ENCODE results near the gene UQCC3. TPM values are rescaled to one million over a fixed set of nuclear protein-coding genes. Genes with fewer than 3 reads are reported as not detected.

The UQCC3 gene
- total RNA-seq, 2 donors from 2014 or later: 5.6 to 7.1 TPM

Other genes with a start within 250 kb of the UQCC3 start
- 100 to 1,000 TPM in 1 of 2 donors, 10 to 100 TPM in 1; 80.3 to 131 TPM for gene AHNAK, start 124.9 kb upstream of the UQCC3 start, total RNA-seq
- 1,000 to 10,000 TPM; 2,565 to 2,667 TPM for gene EEF1G, start 97.8 kb upstream of the UQCC3 start, total RNA-seq
- gene TUT1, start 80.2 kb upstream of the UQCC3 start, total RNA-seq: 10 to 100 TPM; 32.8 to 36.8 TPM
- 100 to 1,000 TPM; 173 to 241 TPM for gene MTA2, start 69.8 kb upstream of the UQCC3 start, total RNA-seq
- 100 to 1,000 TPM; 132 to 148 TPM for gene EML3, start 58.9 kb upstream of the UQCC3 start, total RNA-seq
- 1 to 10 TPM; 5.1 to 6.7 TPM for gene ROM1, start 58.4 kb upstream of the UQCC3 start, total RNA-seq
- 10 to 100 TPM; 72.2 to 79.9 TPM for gene B3GAT3, start 49.7 kb upstream of the UQCC3 start, total RNA-seq
- gene GANAB, start 25.1 kb upstream of the UQCC3 start, total RNA-seq: 100 to 1,000 TPM; 310 to 312 TPM
- gene INTS5, start 18.4 kb upstream of the UQCC3 start, total RNA-seq: 10 to 100 TPM; 25.0 to 26.1 TPM
- gene C11orf98, start 6.5 kb upstream of the UQCC3 start, total RNA-seq: 10 to 100 TPM; 59.2 to 62.1 TPM
- gene CSKMT, start 6.4 kb upstream of the UQCC3 start, total RNA-seq: 10 to 100 TPM; 35.2 to 46.0 TPM
- 10 to 100 TPM in 1 of 2 donors, 1 to 10 TPM in 1; 9.9 to 13.0 TPM for gene LBHD1, start 594 bp downstream of the UQCC3 start, total RNA-seq
- gene UBXN1, start 7.4 kb downstream of the UQCC3 start, total RNA-seq: 100 to 1,000 TPM; 154 to 163 TPM
- gene LRRN4CL, start 17.9 kb downstream of the UQCC3 start, total RNA-seq: under 1 TPM; 0.12 to 0.38 TPM
- gene BSCL2, start 35.8 kb downstream of the UQCC3 start, total RNA-seq: 10 to 100 TPM; 38.4 to 40.7 TPM
- gene GNG3, start 36.0 kb downstream of the UQCC3 start, total RNA-seq: not detected
- gene HNRNPUL2, start 55.8 kb downstream of the UQCC3 start, total RNA-seq: 10 to 100 TPM; 56.7 to 66.8 TPM
- gene TTC9C, start 56.8 kb downstream of the UQCC3 start, total RNA-seq: 10 to 100 TPM; 67.3 to 68.9 TPM
- gene ZBTB3, start 82.5 kb downstream of the UQCC3 start, total RNA-seq: 10 to 100 TPM; 12.2 to 12.4 TPM
- gene POLR2G, start 89.9 kb downstream of the UQCC3 start, total RNA-seq: 100 to 1,000 TPM; 105 to 107 TPM
- gene TAF6L, start 99.7 kb downstream of the UQCC3 start, total RNA-seq: 10 to 100 TPM; 13.6 to 15.5 TPM
- 10 to 100 TPM; 18.8 to 23.1 TPM for gene TMEM179B, start 115.7 kb downstream of the UQCC3 start, total RNA-seq
- 10 to 100 TPM in 1 of 2 donors, 1 to 10 TPM in 1; 8.4 to 10.8 TPM for gene TMEM223, start 120.3 kb downstream of the UQCC3 start, total RNA-seq
- 100 to 1,000 TPM; 117 to 131 TPM for gene NXF1, start 133.8 kb downstream of the UQCC3 start, total RNA-seq
- gene STX5, start 160.4 kb downstream of the UQCC3 start, total RNA-seq: 10 to 100 TPM; 53.9 to 70.1 TPM
- gene TEX54, start 161.2 kb downstream of the UQCC3 start, total RNA-seq: 1 to 10 TPM in 1 of 2 donors, under 1 TPM in 1; 0.77 to 1.5 TPM
- gene WDR74, start 167.9 kb downstream of the UQCC3 start, total RNA-seq: 100 to 1,000 TPM; 101 to 104 TPM
- 100 to 1,000 TPM; 730 to 898 TPM for gene SLC3A2, start 209.2 kb downstream of the UQCC3 start, total RNA-seq
- gene CHRM1, start 249.7 kb downstream of the UQCC3 start, total RNA-seq: not detected

Measured in activated T-cell treated with anti-CD3 and anti-CD28 coated beads, Interleukin-2, amount 50 U/mL, for 72 hours (primary cell).